B cell (primary cell): Measurements from ENCODE around the gene C17orf114.

Experiments used
- ATAC-seq: fragments of 200-7000 bp; cut with Tn5 transposase; one replicate; pipeline ENCODE4 v1.10.0; 2021; ENCODE audit warnings: low read depth, mild to moderate bottlenecking, moderate number of reproducible peaks, moderate library complexity
- CTCF ChIA-PET: fragments of 350-600 bp; sonication (Branson Sonifier 250); formaldehyde crosslinking; loops from one replicate; lab custom pipeline; 2021; ENCODE audit warnings: antibody characterized with exemption, inconsistent platforms; lab: Charles Lee
- POLR2A ChIA-PET: fragments of 350-600 bp; sonication (Branson Sonifier 250); formaldehyde crosslinking; loops from one replicate; lab custom pipeline; 2021; ENCODE audit warnings: antibody characterized with exemption; lab: Charles Lee
- DNase-seq: peaks from one replicate; pipeline ENCODE4 v3.0.0; 2013
- H2AFZ ChIP-seq: 2 replicates; pipeline ENCODE4 v1.6.1; 2012; ENCODE audit warnings: mild to moderate bottlenecking, low read depth, low read length; ENCODE audit not compliant: insufficient read depth, poor library complexity, severe bottlenecking
- H3K27ac ChIP-seq, 2 donors: 1 replicate in 1 of 2; 2 replicates in 1 of 2; pipeline ENCODE4 v1.5.1; 2012 to 2013; ENCODE audit warnings: low read length in 2 of 2, mild to moderate bottlenecking in 2 of 2, moderate library complexity in 1 of 2
- H3K27me3 ChIP-seq, 4 experiments: fragments of 200-600 bp in 1 of 4; sonication (generic) in 1 of 4; replicated peaks in 1 of 4; 1 replicate in 2 of 4; 2 replicates in 2 of 4; pipeline versions ENCODE4 v1.6.1 to v1.7.0; 2013 to 2016; ENCODE audit warnings: low read length in 3 of 4, mild to moderate bottlenecking in 2 of 4, mixed read lengths in 1 of 4, moderate library complexity in 1 of 4; ENCODE audit not compliant: insufficient read depth in 4 of 4, control insufficient read depth in 3 of 4; ENCODE audit errors: control extremely low read depth in 1 of 4
- H3K36me3 ChIP-seq, 2 experiments: replicated peaks in 1 of 2; 1 replicate in 1 of 2; 2 replicates in 1 of 2; pipeline versions ENCODE4 v1.6.1 to v1.7.1; 2013; ENCODE audit warnings: low read length in 1 of 2; ENCODE audit not compliant: insufficient read depth in 2 of 2, control insufficient read depth in 1 of 2; ENCODE audit errors: control extremely low read depth in 1 of 2, extremely low read depth in 1 of 2
- H3K4me1 ChIP-seq, 2 donors: fragments of 200-600 bp in 1 of 2; sonication (generic) in 1 of 2; 1 replicate in 1 of 2; 2 replicates in 1 of 2; pipeline versions ENCODE4 v1.5.1 to v1.6.1; 2013 to 2017; ENCODE audit warnings: low read length in 2 of 2; ENCODE audit not compliant: control insufficient read depth in 2 of 2, insufficient read depth in 2 of 2
- H3K4me2 ChIP-seq: replicated peaks from 2 replicates; pipeline ENCODE3; 2012; ENCODE audit warnings: mild to moderate bottlenecking, low read depth, low read length; ENCODE audit not compliant: poor library complexity, severe bottlenecking
- H3K4me3 ChIP-seq, 5 experiments: fragments of 200-600 bp in 1 of 5; sonication (generic) in 1 of 5; 1 replicate in 3 of 5; 2 replicates in 2 of 5; pipeline versions ENCODE4 v1.5.1 to v1.7.0; 2011 to 2016; ENCODE audit warnings: low read length in 4 of 5, mild to moderate bottlenecking in 4 of 5, low read depth in 2 of 5, control low read depth in 1 of 5, moderate library complexity in 1 of 5; ENCODE audit not compliant: insufficient read depth in 1 of 5; ENCODE audit errors: control extremely low read depth in 1 of 5, extremely low read depth in 1 of 5
- H3K79me2 ChIP-seq: fragments of 200-600 bp; sonication (generic); one replicate; pipeline ENCODE4 v1.6.0; 2016; ENCODE audit warnings: low read length; ENCODE audit not compliant: control insufficient read depth, insufficient read depth
- H3K9ac ChIP-seq: fragments of 200-600 bp; sonication (generic); 2 replicates; pipeline ENCODE4 v1.6.1; 2017; ENCODE audit warnings: mild to moderate bottlenecking, low read length, moderate library complexity
- H3K9me3 ChIP-seq, 3 donors: one replicate each; pipeline versions ENCODE4 v1.6.1 to v1.7.1; 2013; ENCODE audit warnings: low read length in 2 of 3; ENCODE audit not compliant: control insufficient read depth in 2 of 3, insufficient read depth in 1 of 3; ENCODE audit errors: control extremely low read depth in 1 of 3
- H4K20me1 ChIP-seq: 2 replicates; pipeline ENCODE4 v1.6.0; 2012; ENCODE audit warnings: mild to moderate bottlenecking, low read length; ENCODE audit not compliant: insufficient read depth, control insufficient read depth, poor library complexity, severe bottlenecking
- H3K27ac Mint-ChIP-seq: one replicate; pipeline ENCODE4 v1.8.0; 2021; ENCODE audit warnings: mixed read lengths
- H3K27me3 Mint-ChIP-seq: one replicate; pipeline ENCODE4 v1.8.0; 2021; ENCODE audit warnings: mixed read lengths
- H3K4me1 Mint-ChIP-seq: one replicate; pipeline ENCODE4 v1.8.0; 2021; ENCODE audit warnings: mixed read lengths
- H3K4me3 Mint-ChIP-seq: one replicate; pipeline ENCODE4 v1.8.0; 2021; ENCODE audit warnings: mixed read lengths
- H3K9me3 Mint-ChIP-seq: one replicate; pipeline ENCODE4 v1.8.0; 2022; ENCODE audit warnings: mixed read lengths; ENCODE audit not compliant: insufficient read depth
- CTCF ChIP-seq: fragments of 200-600 bp; IDR thresholded peaks from one replicate; pipeline ENCODE4 v1.8.0; 2022; ENCODE audit warnings: antibody characterized with exemption, mild to moderate bottlenecking
- EZH2 ChIP-seq: IDR thresholded peaks from 2 replicates; pipeline ENCODE4 v1.6.1; 2012; ENCODE audit warnings: borderline replicate concordance, low read depth, mild to moderate bottlenecking, moderate library complexity, low read length; ENCODE audit not compliant: insufficient read depth, poor library complexity, severe bottlenecking
- WGBS: methylation state at CpG from one replicate; pipeline ENCODE4 v1.1.5; 2013; ENCODE audit warnings: missing lambda C conversion rate; ENCODE audit not compliant: insufficient coverage; 5-methylcytosine and 5-hydroxymethylcytosine counted together
- intact Hi-C: fragments of 100-400 bp; cut with micrococcal nuclease; formaldehyde crosslinking; loops from one replicate; pipeline ENCODE4 v1.10.0; 2022

Gene C17orf114

GRCh38 chr17:4786106-4786511 is 16.0 kb downstream of the C17orf114 start, which contains the start of gene VMO1:
Gene VMO1 (minus strand): TSS chr17:4786364. CDS start chr17:4786352, 12 bp downstream.
- Histone ChIP-seq H3K27me3 (peaks cover 0 to 70% (median 43%) of the 10 kb centered on the region in 4 experiments), H2AFZ (peak within 1 kb of the TSS; percentile 42), H3K36me3 (no peaks in the 10 kb centered on the region), H3K4me2 (peak within 1 kb of the TSS; percentile 57), H3K27ac (no peak within 1 kb of the TSS), H3K9ac (no peak within 1 kb of the TSS), H3K4me3 (no peak within 1 kb of the TSS), H4K20me1 (no peaks in the 10 kb centered on the region), H3K9me3 (peaks cover 0 to 32% (median 0%) of the 10 kb centered on the region in 3 donors), H3K4me1 (peaks cover 28 to 34% of the 10 kb centered on the region in 2 donors), H3K79me2 (no peaks in the 10 kb centered on the region)
- Mint-ChIP-seq H3K4me3 (peak within 1 kb of the TSS; percentile 59), H3K27me3 (peaks cover 44% of the 10 kb centered on the region), H3K27ac (no peak within 1 kb of the TSS), H3K9me3 (no peaks in the 10 kb centered on the region), H3K4me1 (peaks cover 29% of the 10 kb centered on the region)
- DNase-seq (peak; percentile 42), ATAC-seq (no peak)
- no peak for TF ChIP-seq EZH2
- TF ChIP-seq CTCF: no peak
- intact Hi-C loops: no loop called here
- ChIA-PET CTCF (interaction anchor here (0.8 to 1.1 kb wide), 2 partner anchors 50 to 95 kb away, joined by 3 read pairs; no protein-coding TSS in a partner anchor), POLR2A (no interaction called here)
- WGBS: 5% methylated on average over 20 of the region's 24 CpGs

GRCh38 chr17:4785311-4786105 is 16.6 kb downstream of the C17orf114 start:
- intact Hi-C loops: no loop called here
- Histone ChIP-seq H3K9ac (no peak overlapping the region), H3K4me2 (peak overlapping the region; percentile 57), H3K9me3 (peaks cover 0 to 32% (median 0%) of the 10 kb centered on the region in 3 donors), H3K27ac (no peak overlapping the region), H3K27me3 (peaks cover 0 to 74% (median 45%) of the 10 kb centered on the region in 4 experiments), H4K20me1 (no peaks in the 10 kb centered on the region), H3K4me3 (no peak overlapping the region), H3K36me3 (no peaks in the 10 kb centered on the region), H3K4me1 (peaks cover 25 to 30% of the 10 kb centered on the region in 2 donors), H2AFZ (peak overlapping the region; percentile 42), H3K79me2 (no peaks in the 10 kb centered on the region)
- POLR2A ChIA-PET: no interaction called here
- ATAC-seq (no peak), DNase-seq (peak; percentile 52)
- 8% methylated on average over 50 of the region's 61 CpGs for WGBS
- Mint-ChIP-seq H3K9me3 (no peaks in the 10 kb centered on the region), H3K4me3 (peak overlapping the region; percentile 59), H3K4me1 (peaks cover 25% of the 10 kb centered on the region), H3K27ac (no peak overlapping the region), H3K27me3 (peaks cover 47% of the 10 kb centered on the region)
- CTCF ChIA-PET: interaction anchor here (1.0 kb wide), 1 partner anchor 27 kb away, joined by 3 read pairs; no protein-coding TSS in a partner anchor
- TF ChIP-seq EZH2 (no peak), CTCF (no peak)
